Activated T-cell treated with anti-CD3 and anti-CD28 coated beads, Interleukin-2, amount 50 U/mL, for 1 hour (primary cell): ENCODE results near the gene RLN3.

Experiments
- DNase-seq: peaks from one replicate; pipeline ENCODE4 v3.0.0-alpha.2; 2020

Gene RLN3

GRCh38 chr19:14027856-14028450 lies at the start of gene RLN3:
Gene RLN3 (plus strand): TSS chr19:14028148. CDS start chr19:14028205, 57 bp downstream.
- DNase-seq, result no peak

- DNase-seq, result peak; percentile 49
Observed at GRCh38 chr19:13978351-13979243, 49.4 kb upstream of the RLN3 start.

- DNase-seq, result no peak
Observed at GRCh38 chr19:13979244-13979615, 48.7 kb upstream of the RLN3 start.

- no peak for DNase-seq
Observed at GRCh38 chr19:13979686-13980085, 48.3 kb upstream of the RLN3 start.

- DNase-seq, result no peak
Observed at GRCh38 chr19:13980340-13980739, 47.6 kb upstream of the RLN3 start.

GRCh38 chr19:13981021-13981420 lies 46.9 kb upstream of the RLN3 start:
- no peak for DNase-seq

- no peak for DNase-seq
Observed at GRCh38 chr19:13981467-13981866, 46.5 kb upstream of the RLN3 start.

GRCh38 chr19:13981988-13982501 lies 45.9 kb upstream of the RLN3 start:
- no peak for DNase-seq

GRCh38 chr19:13982773-13983172 lies 45.2 kb upstream of the RLN3 start:
- no peak for DNase-seq

GRCh38 chr19:13983213-13983889 lies 44.6 kb upstream of the RLN3 start:
- DNase-seq, result peak; percentile 58

- no peak for DNase-seq
Observed at GRCh38 chr19:13984186-13984585, 43.8 kb upstream of the RLN3 start.

GRCh38 chr19:13984875-13985741 lies 42.8 kb upstream of the RLN3 start:
- peak; percentile 52 for DNase-seq

GRCh38 chr19:13985771-13986347 lies 42.1 kb upstream of the RLN3 start:
- no peak for DNase-seq

- peak; percentile 97 for DNase-seq
Observed at GRCh38 chr19:13986348-13986904, 41.5 kb upstream of the RLN3 start.

- DNase-seq, result peak; percentile 40
Observed at GRCh38 chr19:13987101-13987890, 40.7 kb upstream of the RLN3 start.

- DNase-seq, result no peak
Observed at GRCh38 chr19:13989487-13989886, 38.5 kb upstream of the RLN3 start.

GRCh38 chr19:13990085-13990484 lies 37.9 kb upstream of the RLN3 start:
- DNase-seq, result no peak

- no peak for DNase-seq
Observed at GRCh38 chr19:13992025-13992424, 35.9 kb upstream of the RLN3 start.

- DNase-seq, result no peak
Observed at GRCh38 chr19:13993590-13994300, 34.2 kb upstream of the RLN3 start.

GRCh38 chr19:13995017-13995728 lies 32.8 kb upstream of the RLN3 start:
- DNase-seq, result no peak
